AG09319 (cell line): ENCODE data around the gene DPP9.

ENCODE experiments used
- DNase-seq: peaks from one replicate; pipeline ENCODE4 v3.0.0-alpha.2; 2010; ENCODE audit warnings: low read depth; ENCODE audit errors: extremely low read depth
- TF ChIP-seq, protein P1 (sequence below): IDR thresholded peaks from 2 replicates; pipeline ENCODE4 v1.5.1; 2011; ENCODE audit warnings: low read depth, mild to moderate bottlenecking, inconsistent platforms, low read length, moderate library complexity

Gene DPP9

DNA sequence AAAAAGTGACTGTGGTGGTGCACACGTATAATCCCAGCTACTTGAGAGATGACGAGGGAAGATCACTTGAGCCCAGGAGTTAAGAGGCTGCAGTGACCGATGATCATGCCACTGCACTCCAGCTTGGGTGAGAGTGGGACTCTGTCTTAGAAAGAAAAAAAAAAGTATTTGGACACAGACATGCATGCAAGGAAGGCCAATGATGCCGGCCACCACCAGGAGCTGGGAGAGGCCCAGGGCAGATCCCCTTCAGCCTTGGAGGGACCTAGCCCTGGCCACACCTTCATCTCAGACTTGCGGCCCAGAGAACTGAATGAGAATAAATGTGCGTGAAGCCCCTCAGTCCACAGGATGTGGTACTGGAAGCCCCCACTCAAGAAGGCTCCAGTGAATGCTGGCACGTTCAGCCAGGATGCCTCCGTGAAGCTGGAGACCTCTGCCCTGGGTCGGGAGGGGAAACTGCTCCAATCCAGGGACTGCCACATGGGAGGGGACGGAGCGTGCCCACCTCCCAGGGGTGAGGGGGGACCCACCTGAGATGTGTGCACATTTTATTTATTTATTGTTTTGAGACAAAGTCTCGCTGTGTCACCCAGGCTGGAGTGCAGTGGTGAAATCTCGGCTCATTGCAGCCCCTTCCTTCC, 69.7 kb downstream of the DPP9 start:
- no peak for DNase-seq
- TF ChIP-seq, protein P1, sequence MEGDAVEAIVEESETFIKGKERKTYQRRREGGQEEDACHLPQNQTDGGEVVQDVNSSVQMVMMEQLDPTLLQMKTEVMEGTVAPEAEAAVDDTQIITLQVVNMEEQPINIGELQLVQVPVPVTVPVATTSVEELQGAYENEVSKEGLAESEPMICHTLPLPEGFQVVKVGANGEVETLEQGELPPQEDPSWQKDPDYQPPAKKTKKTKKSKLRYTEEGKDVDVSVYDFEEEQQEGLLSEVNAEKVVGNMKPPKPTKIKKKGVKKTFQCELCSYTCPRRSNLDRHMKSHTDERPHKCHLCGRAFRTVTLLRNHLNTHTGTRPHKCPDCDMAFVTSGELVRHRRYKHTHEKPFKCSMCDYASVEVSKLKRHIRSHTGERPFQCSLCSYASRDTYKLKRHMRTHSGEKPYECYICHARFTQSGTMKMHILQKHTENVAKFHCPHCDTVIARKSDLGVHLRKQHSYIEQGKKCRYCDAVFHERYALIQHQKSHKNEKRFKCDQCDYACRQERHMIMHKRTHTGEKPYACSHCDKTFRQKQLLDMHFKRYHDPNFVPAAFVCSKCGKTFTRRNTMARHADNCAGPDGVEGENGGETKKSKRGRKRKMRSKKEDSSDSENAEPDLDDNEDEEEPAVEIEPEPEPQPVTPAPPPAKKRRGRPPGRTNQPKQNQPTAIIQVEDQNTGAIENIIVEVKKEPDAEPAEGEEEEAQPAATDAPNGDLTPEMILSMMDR: no peak

DNA sequence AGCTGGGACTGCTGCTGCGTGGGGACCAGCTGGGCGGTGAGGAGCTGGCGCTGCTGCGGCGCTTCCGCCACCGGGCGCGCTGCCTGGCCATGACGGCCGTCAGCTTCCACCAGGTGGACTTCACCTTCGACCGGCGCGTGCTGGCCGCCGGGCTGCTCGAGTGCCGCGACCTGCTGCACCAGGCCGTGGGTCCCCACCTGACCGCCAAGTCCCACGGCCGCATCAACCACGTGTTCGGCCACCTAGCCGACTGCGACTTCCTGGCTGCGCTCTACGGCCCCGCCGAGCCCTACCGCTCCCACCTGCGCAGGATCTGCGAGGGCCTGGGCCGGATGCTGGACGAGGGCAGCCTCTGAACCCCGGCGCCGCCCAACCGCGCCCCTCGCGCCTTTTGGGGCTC, 71.6 kb downstream of the DPP9 start:
- no peak for DNase-seq
- TF ChIP-seq, protein P1: no peak

DNA sequence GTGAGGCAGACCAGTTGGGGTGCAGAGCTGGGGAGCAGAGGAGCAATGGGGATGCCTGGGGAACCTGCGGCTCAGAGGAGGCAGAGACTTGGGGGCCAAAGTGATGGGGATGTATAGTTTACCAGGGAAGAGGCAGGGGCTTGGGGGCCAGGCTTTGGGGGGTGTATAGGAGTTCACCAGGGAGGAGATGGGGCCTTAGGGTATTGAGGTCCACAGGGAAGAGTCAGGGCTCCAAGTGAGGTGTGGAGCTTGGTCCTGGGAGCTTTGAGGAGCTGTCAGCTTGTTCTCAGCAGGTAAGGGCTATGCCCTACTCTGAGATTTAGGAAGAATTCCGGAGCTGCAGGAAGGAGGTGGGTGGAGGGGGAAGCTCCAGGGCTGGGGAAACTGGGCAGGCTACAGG, 73.5 kb downstream of the DPP9 start:
- DNase-seq: no peak
- TF ChIP-seq, protein P1: no peak

DNA sequence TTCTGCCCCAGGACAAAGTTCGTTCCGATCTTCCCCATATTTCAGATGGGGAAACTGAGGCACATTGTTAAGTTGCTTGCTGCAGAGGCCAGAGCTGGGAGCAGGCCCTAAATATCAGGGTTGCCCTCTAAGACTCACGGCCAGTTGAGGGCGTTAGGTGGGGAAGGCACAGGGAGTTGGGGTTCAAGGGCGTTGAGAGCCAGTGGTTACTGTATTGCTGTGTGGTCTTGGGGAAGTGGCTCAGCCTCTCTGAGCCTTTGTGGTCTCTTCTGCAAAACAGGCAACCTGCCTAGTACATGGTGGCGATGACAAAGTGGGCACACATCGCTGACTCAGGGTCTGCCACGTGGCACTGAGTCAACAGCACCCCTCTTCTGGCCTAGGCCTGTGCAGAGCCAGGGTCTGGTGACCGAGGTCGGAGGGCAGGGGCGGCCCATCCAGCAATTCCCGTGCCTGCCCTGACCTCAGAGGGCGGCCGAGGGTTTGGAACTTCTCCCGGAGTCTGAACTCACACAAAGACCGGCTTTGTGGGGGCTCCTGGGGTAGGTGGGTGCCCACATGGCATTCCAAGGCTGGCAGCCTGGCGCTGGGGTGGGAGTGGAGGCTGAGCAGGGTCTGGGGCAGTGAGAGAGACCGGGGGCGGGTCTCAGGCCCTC, 74.1 kb downstream of the DPP9 start:
- no peak for DNase-seq
- TF ChIP-seq, protein P1: no peak

DNA sequence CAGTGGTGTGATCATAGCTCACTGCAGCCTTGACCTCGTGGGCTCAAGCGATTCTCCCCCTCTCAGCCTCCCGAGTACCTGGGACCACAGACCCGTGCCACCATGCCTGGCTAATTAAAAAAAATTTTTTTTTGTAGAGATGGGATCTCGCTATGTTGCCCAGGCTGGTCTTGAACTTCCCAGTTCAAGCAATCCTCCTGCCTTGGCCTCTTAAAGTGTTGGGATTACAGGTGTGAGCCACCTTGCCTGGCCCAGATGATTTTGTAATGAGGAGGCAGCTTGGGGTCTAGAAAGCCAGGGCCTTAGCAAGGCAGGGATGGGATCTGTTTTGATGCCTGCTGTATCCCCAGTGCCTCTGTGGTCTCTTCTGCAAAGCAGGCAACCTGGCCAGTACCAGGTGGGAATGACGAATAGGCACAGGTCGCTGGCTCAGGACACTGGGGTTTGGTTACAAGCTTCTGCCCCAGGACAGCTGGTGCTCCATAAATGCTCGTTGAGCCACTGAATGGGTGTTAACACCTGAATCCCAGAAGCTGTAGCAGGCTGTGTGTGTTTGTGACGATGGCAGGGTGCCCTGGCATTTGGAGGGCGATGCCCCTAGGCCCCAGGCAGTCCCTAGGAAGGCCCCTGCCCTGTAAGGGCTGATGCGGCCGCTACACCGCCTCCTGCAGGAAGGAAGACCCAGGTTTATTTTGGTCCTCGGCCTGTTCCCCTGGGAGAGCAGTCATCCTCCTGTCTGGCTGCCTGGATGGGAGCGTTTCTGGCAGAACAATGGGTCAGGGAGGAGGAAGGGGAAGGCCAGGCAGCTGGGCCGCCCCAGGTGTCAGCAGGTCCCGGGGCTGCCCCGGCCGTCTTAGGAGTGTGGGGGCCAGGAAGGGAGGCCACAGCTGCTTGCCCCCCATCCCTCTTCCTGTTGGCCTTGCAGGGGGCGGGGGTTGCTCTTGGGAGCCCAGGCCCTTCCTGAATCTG, 75.7 kb downstream of the DPP9 start:
- no peak for DNase-seq
- TF ChIP-seq, protein P1: no peak

DNA sequence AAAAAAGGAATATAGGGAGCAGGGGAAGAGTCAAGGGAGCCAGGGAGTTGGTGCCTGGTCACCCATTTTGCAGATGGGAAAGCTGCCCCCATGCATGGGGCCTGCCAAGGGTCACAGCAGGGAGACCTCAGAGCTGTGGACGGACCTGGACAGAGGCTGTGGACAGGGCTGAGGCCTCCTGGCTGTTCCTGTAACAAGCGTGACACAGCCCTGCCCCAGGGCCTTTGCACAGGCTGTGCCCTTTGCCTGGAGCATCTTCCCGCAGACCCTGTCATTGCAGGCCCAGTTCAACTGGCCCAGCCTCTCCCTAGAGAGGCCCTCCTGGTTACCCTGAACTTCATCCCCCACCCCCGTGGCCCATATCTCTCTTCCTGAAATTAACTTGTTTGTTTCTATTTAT, 77.9 kb downstream of the DPP9 start:
- TF ChIP-seq, protein P1: no peak
- DNase-seq: no peak
